OCI-LY7 (cell line): ENCODE data around the gene PDK2. TPM values are rescaled to one million over a fixed set of nuclear protein-coding genes. Genes with fewer than 3 reads are reported as not detected.

Source experiments
- BruUV-seq: library from RNA; stranded (reverse); fragments of 400-500 nt; replicated peaks from 2 replicates; lab custom pipeline; 2021; lab: Mats Ljungman, UMichigan
- CTCF ChIA-PET: fragments of 300-600 bp; sonication (Branson Sonifier 250); formaldehyde crosslinking; loops from one replicate; lab custom pipeline; 2022; ENCODE audit warnings: antibody characterized with exemption; ENCODE audit not compliant: unreplicated experiment; lab: Charles Lee
- POLR2A ChIA-PET: fragments of 300-600 bp; sonication (Branson Sonifier 250); formaldehyde crosslinking; loops from one replicate; lab custom pipeline; 2022; ENCODE audit warnings: antibody characterized with exemption; lab: Charles Lee
- DNase-seq: peaks from one replicate; pipeline ENCODE4 v3.0.0-alpha.2; 2015; ENCODE audit warnings: low spot score
- H2AFZ ChIP-seq: fragments of 200-600 bp; sonication (generic), shearing (Covaris generic); 2 replicates; pipeline ENCODE4 v1.6.1; 2014; ENCODE audit warnings: mild to moderate bottlenecking, antibody characterized with exemption, low read length, moderate library complexity
- H3K27ac ChIP-seq: fragments of 200-600 bp; sonication (generic); 2 replicates; pipeline ENCODE4 v1.5.1; 2014; ENCODE audit warnings: mixed run types, low read depth, mild to moderate bottlenecking, moderate library complexity, low read length, inconsistent platforms; ENCODE audit not compliant: poor library complexity, severe bottlenecking
- H3K36me3 ChIP-seq: fragments of 200-600 bp; sonication (generic); 2 replicates; pipeline ENCODE4 v1.6.1; 2014; ENCODE audit warnings: mild to moderate bottlenecking, antibody characterized with exemption, low read length, moderate library complexity, mixed read lengths; ENCODE audit not compliant: insufficient read depth
- H3K4me1 ChIP-seq: fragments of 200-600 bp; sonication (generic); 2 replicates; pipeline ENCODE4 v1.5.1; 2014; ENCODE audit warnings: mild to moderate bottlenecking, low read length; ENCODE audit not compliant: insufficient read depth, poor library complexity, severe bottlenecking
- H3K4me2 ChIP-seq: fragments of 200-600 bp; sonication (generic); 2 replicates; pipeline ENCODE4 v1.6.1; 2014; ENCODE audit warnings: mild to moderate bottlenecking, low read length
- H3K4me3 ChIP-seq: fragments of 200-600 bp; sonication (generic); 2 replicates; pipeline ENCODE4 v1.5.1; 2014; ENCODE audit warnings: mild to moderate bottlenecking, low read depth, low read length; ENCODE audit not compliant: poor library complexity, severe bottlenecking
- H3K79me2 ChIP-seq: fragments of 200-600 bp; sonication (generic); 2 replicates; pipeline ENCODE4 v1.6.1; 2016; ENCODE audit warnings: low read depth, mild to moderate bottlenecking, low read length, moderate library complexity, mixed read lengths; ENCODE audit not compliant: insufficient read depth
- H3K9me2 ChIP-seq: fragments of 200-600 bp; sonication (generic); 2 replicates; pipeline ENCODE4 v1.6.1; 2016; ENCODE audit warnings: mild to moderate bottlenecking, low read length, mixed read lengths; ENCODE audit not compliant: insufficient read depth
- H3K9me3 ChIP-seq: fragments of 200-600 bp; sonication (generic); 2 replicates; pipeline ENCODE4 v1.6.1; 2014; ENCODE audit warnings: mild to moderate bottlenecking, mixed run types, low read length, mixed read lengths
- H4K20me1 ChIP-seq: fragments of 200-600 bp; sonication (generic); 2 replicates; pipeline ENCODE4 v1.6.1; 2014; ENCODE audit warnings: mild to moderate bottlenecking, antibody characterized with exemption, low read length, moderate library complexity, mixed read lengths; ENCODE audit not compliant: insufficient read depth
- CTCF ChIP-seq: fragments of 200-600 bp; sonication (generic); conservative IDR thresholded peaks from 2 replicates; pipeline ENCODE4 v1.5.1; 2014; ENCODE audit warnings: mild to moderate bottlenecking, antibody characterized with exemption, low read length, moderate library complexity, mixed read lengths
- EZH2phosphoT487 ChIP-seq: fragments of 200-600 bp; sonication (generic); IDR thresholded peaks from 2 replicates; pipeline ENCODE4 v1.6.1; 2018; ENCODE audit warnings: low read depth, borderline replicate concordance, mild to moderate bottlenecking, mixed run types, antibody characterized with exemption, low read length, moderate library complexity, mixed read lengths
- intact Hi-C: fragments of 100-400 bp; cut with micrococcal nuclease; formaldehyde crosslinking; loops from one replicate; pipeline ENCODE4 v1.10.0; 2022; ENCODE audit not compliant: unreplicated experiment
- total RNA-seq, 2 experiments: library from RNA; depleted of rRNA in 1 of 2; stranded (reverse); fragments of >200 nt in 1 of 2; shearing (Covaris generic) in 1 of 2; gene quantifications; 2 replicates each; pipeline ENCODE4 v1.2.3, GENCODE V29; 2014 to 2022

The PDK2 gene
- total RNA-seq, 2 experiments from 2014 or later, result 21.8 to 27.7 TPM

GRCh38 chr17:50107790-50108414 is 12.8 kb downstream of the PDK2 start:
- BruUV-seq, result no TSS peak

GRCh38 chr17:50108556-50108955 is 13.4 kb downstream of the PDK2 start:
- POLR2A ChIA-PET, result no interaction called here
- no peak for TF ChIP-seq CTCF
- Histone ChIP-seq H3K4me3 (no peak overlapping the region), H3K79me2 (no peaks in the 10 kb centered on the region), H3K4me2 (no peak overlapping the region), H4K20me1 (no peaks in the 10 kb centered on the region), H2AFZ (no peak overlapping the region), H3K9me2 (no peaks in the 10 kb centered on the region), H3K27ac (no peak overlapping the region), H3K9me3 (no peaks in the 10 kb centered on the region), H3K36me3 (no peaks in the 10 kb centered on the region), H3K4me1 (no peaks in the 10 kb centered on the region)
- no peak for DNase-seq
- no TSS peak for BruUV-seq
- CTCF ChIA-PET, result interaction anchor here (0.5 kb wide), 1 partner anchor 16 kb away, joined by 11 read pairs; no protein-coding TSS in a partner anchor
- intact Hi-C loops, result no loop called here

More at GRCh38 chr17:50107790-50108414, 12.8 kb downstream of the PDK2 start:
- TF ChIP-seq CTCF (no peak), EZH2phosphoT487 (no peak)
- Histone ChIP-seq H3K4me1 (no peaks in the 10 kb centered on the region), H3K79me2 (no peaks in the 10 kb centered on the region), H2AFZ (no peak overlapping the region), H3K27ac (no peak overlapping the region), H3K4me2 (no peak overlapping the region), H3K9me2 (no peaks in the 10 kb centered on the region), H3K36me3 (no peaks in the 10 kb centered on the region), H3K4me3 (no peak overlapping the region), H4K20me1 (no peaks in the 10 kb centered on the region), H3K9me3 (no peaks in the 10 kb centered on the region)
- intact Hi-C loops, result no loop called here
- CTCF ChIA-PET, result interaction anchor here (0.6 kb wide), 1 partner anchor 1580 kb away, joined by 4 read pairs; no protein-coding TSS in a partner anchor
- POLR2A ChIA-PET, result no interaction called here
- DNase-seq, result no peak

- Histone ChIP-seq H3K4me1 (no peaks in the 10 kb centered on the region), H3K36me3 (no peaks in the 10 kb centered on the region), H3K4me3 (no peak overlapping the region), H3K9me2 (no peaks in the 10 kb centered on the region), H3K4me2 (no peak overlapping the region), H3K27ac (no peak overlapping the region), H3K9me3 (no peaks in the 10 kb centered on the region), H2AFZ (no peak overlapping the region), H3K79me2 (no peaks in the 10 kb centered on the region), H4K20me1 (no peaks in the 10 kb centered on the region)
- no TSS peak for BruUV-seq
- POLR2A ChIA-PET, result interaction anchor here (0.5 kb wide), 1 partner anchor 717 kb away, joined by 5 read pairs; no protein-coding TSS in a partner anchor
- DNase-seq, result no peak
- TF ChIP-seq CTCF, result no peak
- TF ChIP-seq EZH2phosphoT487, result no peak
- intact Hi-C loops, result no loop called here
- CTCF ChIA-PET, result no interaction called here
Observed at GRCh38 chr17:50109207-50109606, 14.1 kb downstream of the PDK2 start.
